GM21576 (cell line): ENCODE measurements around the gene CAMK1D.

ENCODE experiments used
- ATAC-seq: cut with Tn5 transposase; IDR thresholded peaks from one replicate; pipeline ENCODE4 v1.9.1; 2021; ENCODE audit warnings: mild to moderate bottlenecking, moderate library complexity; ENCODE audit not compliant: unreplicated experiment

CAMK1D gene

GRCh38 chr10:12510984-12511383 is 161.6 kb downstream of the CAMK1D start:
- ATAC-seq: no peak

GRCh38 chr10:12511651-12512050 is 162.3 kb downstream of the CAMK1D start:
- no peak for ATAC-seq

- no peak for ATAC-seq
Observed at GRCh38 chr10:12512332-12513002, 163.1 kb downstream of the CAMK1D start.

GRCh38 chr10:12513003-12513365 is 163.6 kb downstream of the CAMK1D start:
- ATAC-seq: no peak

- ATAC-seq: no peak
Observed at GRCh38 chr10:12513775-12514673, 164.7 kb downstream of the CAMK1D start.

GRCh38 chr10:12518024-12518423 is 168.7 kb downstream of the CAMK1D start:
- ATAC-seq: no peak

- no peak for ATAC-seq
Observed at GRCh38 chr10:12521423-12521822, 172.1 kb downstream of the CAMK1D start.

- no peak for ATAC-seq
Observed at GRCh38 chr10:12526311-12526710, 177.0 kb downstream of the CAMK1D start.

GRCh38 chr10:12529976-12530375 is 180.6 kb downstream of the CAMK1D start:
- ATAC-seq: no peak

- ATAC-seq: no peak
Observed at GRCh38 chr10:12531305-12532220, 182.2 kb downstream of the CAMK1D start.

GRCh38 chr10:12533151-12533550 is 183.8 kb downstream of the CAMK1D start:
- no peak for ATAC-seq

- ATAC-seq: no peak
Observed at GRCh38 chr10:12533723-12534122, 184.4 kb downstream of the CAMK1D start.

- no peak for ATAC-seq
Observed at GRCh38 chr10:12534824-12535223, 185.5 kb downstream of the CAMK1D start.

- ATAC-seq: no peak
Observed at GRCh38 chr10:12535656-12536055, 186.3 kb downstream of the CAMK1D start.

- no peak for ATAC-seq
Observed at GRCh38 chr10:12538491-12538995, 189.2 kb downstream of the CAMK1D start.

GRCh38 chr10:12539350-12540164 is 190.2 kb downstream of the CAMK1D start:
- ATAC-seq: no peak

- ATAC-seq: no peak
Observed at GRCh38 chr10:12540341-12540781, 191.0 kb downstream of the CAMK1D start.

GRCh38 chr10:12541446-12542067 is 192.2 kb downstream of the CAMK1D start:
- ATAC-seq: no peak

GRCh38 chr10:12542133-12542670 is 192.9 kb downstream of the CAMK1D start:
- no peak for ATAC-seq
